H1 (cell line): Measurements from ENCODE around the gene ERCC6L. TPM values are rescaled to one million over a fixed set of nuclear protein-coding genes. Genes with fewer than 3 reads are reported as not detected.

Source experiments
- CTCF ChIA-PET: fragments of 300-600 bp; sonication (Branson Sonifier 250); formaldehyde crosslinking; loops from one replicate; lab custom pipeline; 2021; ENCODE audit not compliant: partially characterized antibody; lab: Charles Lee
- POLR2A ChIA-PET: fragments of 300-600 bp; sonication (Branson Sonifier 250); formaldehyde crosslinking; loops from one replicate; lab custom pipeline; 2021; ENCODE audit warnings: inconsistent platforms; ENCODE audit not compliant: partially characterized antibody; lab: Charles Lee
- DNase-seq, 2 experiments: peaks; one replicate each; pipeline versions ENCODE4 v3.0.0 to v3.0.0-alpha.2; 2010 to 2022; ENCODE audit warnings: low spot score in 2 of 2, low read depth in 1 of 2, mixed read lengths in 1 of 2
- FAIRE-seq: peaks from 2 replicates; lab custom pipeline; 2011; peaks lifted over from hg19 to GRCh38; lab: Jason Lieb, UNC
- H2AFZ ChIP-seq: 2 replicates; pipeline ENCODE4 v1.8.1; 2012; ENCODE audit warnings: low read length, inconsistent platforms
- H2AK5ac ChIP-seq: 2 replicates; pipeline ENCODE4 v1.6.1; 2013; ENCODE audit warnings: low read depth, low read length
- H2BK120ac ChIP-seq: replicated peaks from 2 replicates; pipeline ENCODE3; 2013; ENCODE audit warnings: low read depth, low read length, inconsistent platforms
- H2BK12ac ChIP-seq: 2 replicates; pipeline ENCODE4 v1.6.1; 2013; ENCODE audit warnings: low read depth, low read length
- H2BK15ac ChIP-seq: 2 replicates; pipeline ENCODE4 v1.6.1; 2013; ENCODE audit warnings: low read length
- H2BK20ac ChIP-seq: 2 replicates; pipeline ENCODE4 v1.6.1; 2013; ENCODE audit warnings: low read length
- H2BK5ac ChIP-seq: 2 replicates; pipeline ENCODE4 v1.6.1; 2013; ENCODE audit warnings: low read depth, low read length
- H3K14ac ChIP-seq: 2 replicates; pipeline ENCODE4 v1.6.1; 2013; ENCODE audit warnings: inconsistent platforms; ENCODE audit not compliant: insufficient read length
- H3K18ac ChIP-seq: 2 replicates; pipeline ENCODE4 v1.6.1; 2013; ENCODE audit warnings: low read length; ENCODE audit errors: extremely low read depth
- H3K23ac ChIP-seq: 2 replicates; pipeline ENCODE4 v1.6.1; 2013; ENCODE audit warnings: inconsistent platforms; ENCODE audit not compliant: insufficient read length
- H3K23me2 ChIP-seq: 2 replicates; pipeline ENCODE4 v1.6.1; 2013; ENCODE audit warnings: low read depth, low read length
- H3K27ac ChIP-seq: 2 replicates; pipeline ENCODE4 v1.6.1; 2011; ENCODE audit warnings: low read depth, low read length, inconsistent platforms
- H3K27me3 ChIP-seq, 4 experiments: replicated peaks in 1 of 4; 1 replicate in 1 of 4; 2 replicates in 3 of 4; pipeline versions ENCODE4 v1.6.1 to v1.8.1; 2011 to 2013; ENCODE audit warnings: low read length in 3 of 4, mild to moderate bottlenecking in 3 of 4, inconsistent platforms in 2 of 4, mixed read lengths in 2 of 4, moderate library complexity in 1 of 4; ENCODE audit not compliant: control insufficient read depth in 3 of 4, insufficient read depth in 3 of 4; ENCODE audit errors: extremely low read depth in 1 of 4
- H3K36me3 ChIP-seq, 4 experiments: 2 replicates each; pipeline versions ENCODE4 v1.6.1 to v1.8.1; 2011 to 2013; ENCODE audit warnings: mild to moderate bottlenecking in 4 of 4, low read length in 3 of 4, moderate library complexity in 2 of 4, control low read depth in 1 of 4, inconsistent platforms in 1 of 4; ENCODE audit not compliant: insufficient read depth in 4 of 4, control insufficient read depth in 2 of 4
- H3K4ac ChIP-seq: replicated peaks from 2 replicates; pipeline ENCODE3; 2013; ENCODE audit warnings: low read length, low read depth, mixed read lengths, inconsistent platforms; ENCODE audit not compliant: insufficient read length
- H3K4me1 ChIP-seq, 4 experiments: replicated peaks in 1 of 4; 1 replicate in 1 of 4; 2 replicates in 3 of 4; pipeline versions ENCODE4 v1.6.1 to v1.8.1; 2011 to 2013; ENCODE audit warnings: low read length in 3 of 4, inconsistent platforms in 2 of 4, mixed read lengths in 1 of 4; ENCODE audit not compliant: insufficient read depth in 4 of 4, control insufficient read depth in 3 of 4
- H3K4me2 ChIP-seq, 2 experiments: 2 replicates each; pipeline versions ENCODE4 v1.6.1 to v1.8.1; 2011 to 2013; ENCODE audit warnings: low read depth in 2 of 2, low read length in 2 of 2, control low read depth in 1 of 2, inconsistent platforms in 1 of 2, mild to moderate bottlenecking in 1 of 2; ENCODE audit not compliant: insufficient read depth in 1 of 2
- H3K4me3 ChIP-seq, 4 experiments: fragments of 200-600, 300-600 bp in 1 of 4; sonication (generic), shearing (Covaris generic), sonication (Bioruptor Twin) in 1 of 4; 2 replicates each; pipeline versions ENCODE4 v1.5.1 to v1.8.1; 2011 to 2016; ENCODE audit warnings: low read length in 4 of 4, low read depth in 3 of 4, control low read depth in 2 of 4, inconsistent platforms in 2 of 4, mild to moderate bottlenecking in 2 of 4, mixed read lengths in 1 of 4, moderate library complexity in 1 of 4; ENCODE audit not compliant: insufficient read depth in 2 of 4; ENCODE audit errors: extremely low read depth in 1 of 4
- H3K56ac ChIP-seq: replicated peaks from 2 replicates; pipeline ENCODE3; 2013; ENCODE audit warnings: low read depth, mild to moderate bottlenecking, mixed read lengths, low read length, inconsistent platforms; ENCODE audit not compliant: insufficient read length
- H3K79me1 ChIP-seq: 2 replicates; pipeline ENCODE4 v1.6.1; 2013; ENCODE audit warnings: low read depth, low read length, control low read depth
- H3K79me2 ChIP-seq, 2 experiments: 2 replicates each; pipeline versions ENCODE4 v1.6.1 to v1.8.1; 2012 to 2013; ENCODE audit warnings: low read length in 2 of 2, mild to moderate bottlenecking in 2 of 2, inconsistent platforms in 1 of 2; ENCODE audit not compliant: insufficient read depth in 2 of 2, control insufficient read depth in 1 of 2
- H3K9ac ChIP-seq, 4 experiments: replicated peaks in 1 of 4; 1 replicate in 1 of 4; 2 replicates in 3 of 4; pipeline versions ENCODE4 v1.6.1 to v1.8.1; 2011 to 2013; ENCODE audit warnings: low read depth in 3 of 4, low read length in 3 of 4, control low read depth in 2 of 4, mild to moderate bottlenecking in 2 of 4, moderate library complexity in 2 of 4, inconsistent platforms in 1 of 4; ENCODE audit errors: extremely low read depth in 1 of 4
- H3K9me3 ChIP-seq, 2 experiments: 2 replicates each; pipeline versions ENCODE4 v1.6.1 to v1.8.1; 2012 to 2013; ENCODE audit warnings: mild to moderate bottlenecking in 2 of 2, moderate library complexity in 2 of 2, control low read depth in 1 of 2, inconsistent platforms in 1 of 2, low read depth in 1 of 2, low read length in 1 of 2, mixed read lengths in 1 of 2; ENCODE audit not compliant: insufficient read depth in 2 of 2
- H4K20me1 ChIP-seq, 2 experiments: replicated peaks in 1 of 2; 2 replicates each; pipeline versions ENCODE3 to v1.8.1; 2011 to 2013; ENCODE audit warnings: inconsistent platforms in 2 of 2, low read length in 2 of 2, mild to moderate bottlenecking in 1 of 2; ENCODE audit not compliant: insufficient read depth in 2 of 2, control insufficient read depth in 1 of 2
- H4K5ac ChIP-seq: 2 replicates; pipeline ENCODE4 v1.6.1; 2013; ENCODE audit warnings: low read length, low read depth, mixed read lengths, inconsistent platforms; ENCODE audit not compliant: insufficient read length
- H4K8ac ChIP-seq: 2 replicates; pipeline ENCODE4 v1.8.0; 2013; ENCODE audit warnings: mild to moderate bottlenecking, moderate library complexity, low read length, inconsistent platforms; ENCODE audit not compliant: insufficient read depth; ENCODE audit errors: extremely low read depth
- H4K91ac ChIP-seq: replicated peaks from 2 replicates; pipeline ENCODE3; 2013; ENCODE audit warnings: low read length, mixed read lengths, inconsistent platforms; ENCODE audit not compliant: insufficient read length
- BRCA1 ChIP-seq: IDR thresholded peaks from 2 replicates; pipeline ENCODE4 v1.6.1; 2012; ENCODE audit warnings: low read depth, low read length, improper control_type of control experiment
- HDAC6 ChIP-seq: IDR thresholded peaks from one replicate; pipeline ENCODE4 v1.7.1; 2012; ENCODE audit warnings: low read depth, mild to moderate bottlenecking, inconsistent platforms, low read length, moderate library complexity
- JUND ChIP-seq: IDR thresholded peaks from 2 replicates; pipeline ENCODE4 v1.6.1; 2011; ENCODE audit warnings: mild to moderate bottlenecking, improper control_type of control experiment, low read length
- MAFK ChIP-seq: IDR thresholded peaks from 2 replicates; pipeline ENCODE4 v1.6.1; 2012; ENCODE audit warnings: low read depth, mild to moderate bottlenecking, improper control_type of control experiment, low read length
- TAF1 ChIP-seq: IDR thresholded peaks from 2 replicates; pipeline ENCODE4 v1.6.1; 2011; ENCODE audit warnings: mild to moderate bottlenecking, low read depth, low read length
- TCF12 ChIP-seq: IDR thresholded peaks from 2 replicates; pipeline ENCODE4 v1.6.1; 2011; ENCODE audit warnings: low read depth, mild to moderate bottlenecking, low read length
- ZNF274 ChIP-seq: IDR thresholded peaks from 2 replicates; pipeline ENCODE4 v1.7.0; 2012; ENCODE audit warnings: low read length, borderline replicate concordance; ENCODE audit errors: extremely low read depth
- WGBS, 2 experiments: shearing (Covaris generic) in 1 of 2; methylation state at CpG; one replicate each; pipeline versions ENCODE4 v1.1.6 to v1.1.7; 2013 to 2015; ENCODE audit warnings: low lambda C conversion rate in 2 of 2, mixed read lengths in 2 of 2, inconsistent platforms in 1 of 2, low coverage in 1 of 2, missing lambda C conversion rate in 1 of 2; ENCODE audit not compliant: insufficient replicate concordance in 2 of 2, insufficient coverage in 1 of 2, insufficient read length in 1 of 2; ENCODE audit errors: extremely low coverage in 1 of 2, missing lambda C conversion rate in 1 of 2; 5-methylcytosine and 5-hydroxymethylcytosine counted together
- polyA plus RNA-seq, 7 experiments: library from polyadenylated mRNA; depleted of rRNA in 3 of 7; stranded (reverse) in 5 of 7; unstranded in 2 of 7; fragments of >200 nt in 5 of 7; fragments of 200-250 nt in 2 of 7; gene quantifications; 1 replicate in 5 of 7; 2 replicates in 1 of 7; 4 replicates in 1 of 7; pipeline versions ENCODE4 v1.2.1 to v1.2.3, GENCODE V29; 2011 to 2013; ENCODE audit warnings: missing spikeins in 2 of 7, mixed read lengths in 2 of 7
- total RNA-seq: library from RNA; stranded (reverse); fragmentation: NEBNext Ultra II Directional; extraction: Animal tissue kit (Norgen Biotek cat#: 25700); gene quantifications from 2 replicates; pipeline ENCODE4 v1.2.1, GENCODE V29; 2021
- TF ChIP-seq, protein P1 (sequence below): IDR thresholded peaks from 2 replicates; pipeline ENCODE4 v1.6.1; 2011; ENCODE audit warnings: low read length, improper control_type of control experiment

ERCC6L gene
- total and polyA plus RNA-seq, 2 of the 8 experiments (the other 6 are each of a cell fraction or from before 2014, with no cell fraction given) = 4.0 to 23.9 TPM

DNA sequence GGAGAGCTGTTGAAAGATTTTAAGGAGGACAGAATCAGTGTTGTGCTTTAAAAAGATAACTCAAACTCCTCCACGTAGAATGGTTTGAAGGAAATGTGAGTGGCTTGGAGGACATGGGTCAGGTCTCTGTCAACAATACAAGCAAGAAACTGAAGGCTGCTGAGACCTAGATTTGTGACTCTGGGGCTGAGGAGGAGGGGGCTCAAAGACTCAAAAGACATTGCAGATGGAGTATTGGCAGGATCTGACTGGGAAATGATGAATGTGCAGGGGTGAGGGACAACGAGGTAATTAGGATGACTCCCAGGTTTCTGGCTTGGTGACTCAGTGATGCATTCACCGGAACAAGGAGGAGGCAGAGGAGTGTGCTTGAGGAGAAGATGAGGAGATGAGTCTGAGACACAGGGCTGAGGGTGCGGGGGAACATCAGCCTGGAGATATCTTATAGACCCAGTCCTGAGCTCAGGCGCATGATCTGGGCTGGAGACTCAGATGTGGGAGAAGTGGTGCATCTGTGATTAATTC, 41.6 kb upstream of the ERCC6L start:
- 90% methylated on average over 5 of the region's 5 CpGs; no CpG with 5 or more reads in 1 of the 2 experiments for WGBS, 2 experiments
- H3K27me3 ChIP-seq = no peaks in the 10 kb centered on the region
- no peak overlapping the region for H3K4me2 ChIP-seq
- DNase-seq = no peak
- ChIA-PET CTCF (interaction anchor here (0.9 to 2.5 kb wide), 5 partner anchors 18 to 259 kb away, joined by 3 to 10 read pairs (median 4); no protein-coding TSS in a partner anchor), POLR2A (interaction anchor here (1.2 to 1.7 kb wide), 3 partner anchors 11 to 42 kb away, joined by 3 to 12 read pairs (median 3); partner anchors contain the start of gene ERCC6L)
- no peak overlapping the region for H3K4me3 ChIP-seq
- H2BK5ac ChIP-seq = no peak overlapping the region
- H2BK15ac ChIP-seq = no peak overlapping the region
- no peak overlapping the region for H3K27ac ChIP-seq
- H3K79me2 ChIP-seq = peaks cover 0 to 16% of the 10 kb centered on the region in 2 experiments; a peak in 3 of 4 replicates
- no peaks in the 10 kb centered on the region for H3K79me1 ChIP-seq
- peaks cover 0 to 5% (median 0%) of the 10 kb centered on the region in 4 experiments; a peak in 2 of 7 replicates for H3K4me1 ChIP-seq
- H3K14ac ChIP-seq = no peak overlapping the region
- H3K56ac ChIP-seq = no peak overlapping the region
- no peaks in the 10 kb centered on the region for H3K9me3 ChIP-seq
- H2AFZ ChIP-seq = no peak overlapping the region
- no peak for FAIRE-seq
- no peak overlapping the region for H4K91ac ChIP-seq
- peaks cover 6% of the 10 kb centered on the region; the same call in 1 of the 2 replicates for H3K23me2 ChIP-seq
- no peaks in the 10 kb centered on the region for H4K20me1 ChIP-seq
- no peak overlapping the region for H3K9ac ChIP-seq
- no peak overlapping the region for H2BK12ac ChIP-seq
- no peak overlapping the region for H4K5ac ChIP-seq
- no peak overlapping the region for H3K4ac ChIP-seq
- no peak overlapping the region for H3K23ac ChIP-seq
- H3K18ac ChIP-seq = no peak overlapping the region
- no peak overlapping the region for H4K8ac ChIP-seq
- H2BK120ac ChIP-seq = no peak overlapping the region
- no peak overlapping the region for H2AK5ac ChIP-seq
- peaks cover 0 to 8% (median 6%) of the 10 kb centered on the region in 4 experiments; a peak in 4 of 8 replicates for H3K36me3 ChIP-seq
- H2BK20ac ChIP-seq = no peak overlapping the region
- TF ChIP-seq, protein P1, sequence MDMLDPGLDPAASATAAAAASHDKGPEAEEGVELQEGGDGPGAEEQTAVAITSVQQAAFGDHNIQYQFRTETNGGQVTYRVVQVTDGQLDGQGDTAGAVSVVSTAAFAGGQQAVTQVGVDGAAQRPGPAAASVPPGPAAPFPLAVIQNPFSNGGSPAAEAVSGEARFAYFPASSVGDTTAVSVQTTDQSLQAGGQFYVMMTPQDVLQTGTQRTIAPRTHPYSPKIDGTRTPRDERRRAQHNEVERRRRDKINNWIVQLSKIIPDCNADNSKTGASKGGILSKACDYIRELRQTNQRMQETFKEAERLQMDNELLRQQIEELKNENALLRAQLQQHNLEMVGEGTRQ = no peak
- TF ChIP-seq ZNF274 = no peak
- TF ChIP-seq BRCA1 = no peak
- no peak for TF ChIP-seq MAFK
- no peak for TF ChIP-seq TCF12
- no peak for TF ChIP-seq HDAC6
- no peak for TF ChIP-seq TAF1
- no peak for TF ChIP-seq JUND
